AG09319 (cell line): ENCODE results near the gene KMT2C.

Experiments used
- DNase-seq: peaks from one replicate; pipeline ENCODE4 v3.0.0-alpha.2; 2010; ENCODE audit warnings: low read depth; ENCODE audit errors: extremely low read depth
- CTCF ChIP-seq: IDR thresholded peaks from 2 replicates; pipeline ENCODE4 v1.5.1; 2011; ENCODE audit warnings: low read depth, mild to moderate bottlenecking, inconsistent platforms, low read length, moderate library complexity

Gene KMT2C

GRCh38 chr7:152103066-152103465, 332.7 kb downstream of the KMT2C start:
- no peak for TF ChIP-seq CTCF
- no peak for DNase-seq

- no peak for DNase-seq
- no peak for TF ChIP-seq CTCF
Measured at GRCh38 chr7:152097330-152097729, 338.5 kb downstream of the KMT2C start.

GRCh38 chr7:152095771-152096170, 340.0 kb downstream of the KMT2C start:
- no peak for DNase-seq

GRCh38 chr7:152093717-152094116, 342.1 kb downstream of the KMT2C start:
- no peak for DNase-seq
- TF ChIP-seq CTCF, result no peak

More at GRCh38 chr7:152095771-152096170, 340.0 kb downstream of the KMT2C start:
- no peak for TF ChIP-seq CTCF

GRCh38 chr7:152090747-152091146, 345.1 kb downstream of the KMT2C start:
- no peak for DNase-seq
- TF ChIP-seq CTCF, result no peak

GRCh38 chr7:152089183-152089582, 346.6 kb downstream of the KMT2C start:
- no peak for DNase-seq
- no peak for TF ChIP-seq CTCF

- no peak for TF ChIP-seq CTCF
- DNase-seq, result no peak
Measured at GRCh38 chr7:152086513-152086912, 349.3 kb downstream of the KMT2C start.
